Neural cell (in vitro differentiated cells): ENCODE results near the gene ZNF688. TPM values are rescaled to one million over a fixed set of nuclear protein-coding genes. Genes with fewer than 3 reads are reported as not detected.
A peak's percentile ranks its signal among the peaks of the same experiment; 100 is the strongest.

Source experiments
- H2AFZ ChIP-seq: fragments of 200-600, 300-800 bp; sonication (generic), shearing (Covaris generic); 2 replicates; pipeline ENCODE4 v1.6.0; 2014; ENCODE audit warnings: low read depth, mild to moderate bottlenecking, antibody characterized with exemption, low read length, moderate library complexity
- H3F3A ChIP-seq: fragments of 200-600 bp; shearing (Covaris generic); 2 replicates; pipeline ENCODE4 v1.6.1; 2016; ENCODE audit warnings: mild to moderate bottlenecking, moderate library complexity, mixed read lengths, antibody characterized with exemption, low read length; ENCODE audit not compliant: insufficient read depth, poor library complexity, severe bottlenecking
- H3K27ac ChIP-seq: fragments of 200-600, 300-800 bp; sonication (generic), shearing (Covaris generic); 2 replicates; pipeline ENCODE4 v1.5.1; 2014; ENCODE audit warnings: mild to moderate bottlenecking, low read length, moderate library complexity
- H3K27me3 ChIP-seq: fragments of 300-800, 200-600 bp; sonication (generic), shearing (Covaris generic); 2 replicates; pipeline ENCODE4 v1.6.0; 2014; ENCODE audit warnings: mild to moderate bottlenecking, low read depth, low read length, moderate library complexity; ENCODE audit not compliant: insufficient read depth
- H3K36me3 ChIP-seq: fragments of 300-800, 200-600 bp; sonication (generic), shearing (Covaris generic); 2 replicates; pipeline ENCODE4 v1.5.1; 2014; ENCODE audit warnings: mild to moderate bottlenecking, antibody characterized with exemption, low read length, moderate library complexity; ENCODE audit not compliant: insufficient read depth
- H3K4me2 ChIP-seq: fragments of 300-800, 200-600 bp; sonication (generic), shearing (Covaris generic); 2 replicates; pipeline ENCODE4 v1.6.0; 2014; ENCODE audit warnings: mild to moderate bottlenecking, low read length
- H3K4me3 ChIP-seq: fragments of 300-800, 200-600 bp; sonication (generic), shearing (Covaris generic); 2 replicates; pipeline ENCODE4 v1.5.1; 2014; ENCODE audit warnings: mild to moderate bottlenecking, low read length, moderate library complexity
- H3K79me2 ChIP-seq: fragments of 200-600 bp; shearing (Covaris generic); replicated peaks from 2 replicates; pipeline ENCODE4 v1.6.0; 2014; ENCODE audit warnings: mild to moderate bottlenecking, low read length, moderate library complexity; ENCODE audit not compliant: insufficient read depth
- H3K9ac ChIP-seq: fragments of 300-800, 200-600 bp; sonication (generic), shearing (Covaris generic); 2 replicates; pipeline ENCODE4 v1.6.1; 2016; ENCODE audit warnings: mild to moderate bottlenecking, low read length, mixed read lengths
- H3K9me2 ChIP-seq: fragments of 200-600 bp; shearing (Covaris generic); 2 replicates; pipeline ENCODE4 v1.6.1; 2016; ENCODE audit warnings: mild to moderate bottlenecking, low read length, mixed read lengths; ENCODE audit not compliant: insufficient read depth
- H3K9me3 ChIP-seq: fragments of 200-600, 300-800 bp; sonication (generic), shearing (Covaris generic); 2 replicates; pipeline ENCODE4 v1.6.1; 2016; ENCODE audit warnings: mild to moderate bottlenecking, mixed run types, low read length, moderate library complexity, mixed read lengths
- H4K20me1 ChIP-seq: fragments of 200-600 bp; shearing (Covaris generic); 2 replicates; pipeline ENCODE4 v1.6.1; 2016; ENCODE audit warnings: mild to moderate bottlenecking, mixed run types; ENCODE audit not compliant: insufficient read depth
- CTCF ChIP-seq: fragments of 450-650 bp; IDR thresholded peaks from 2 replicates; pipeline ENCODE4 v1.5.1; 2014; ENCODE audit warnings: antibody characterized with exemption, mild to moderate bottlenecking, moderate library complexity; ENCODE audit not compliant: poor library complexity, severe bottlenecking
- EP300 ChIP-seq: fragments of 450-650 bp; conservative IDR thresholded peaks from 2 replicates; pipeline ENCODE4 v1.6.1; 2014; ENCODE audit warnings: antibody characterized with exemption, mild to moderate bottlenecking, moderate library complexity; ENCODE audit not compliant: poor library complexity, severe bottlenecking
- EZH2 ChIP-seq: fragments of 200-600, 300-800 bp; shearing (Covaris generic), sonication (generic); IDR thresholded peaks from 2 replicates; pipeline ENCODE4 v1.6.1; 2014; ENCODE audit warnings: antibody characterized with exemption, low read length, borderline replicate concordance, mild to moderate bottlenecking; ENCODE audit not compliant: insufficient read depth, poor library complexity, severe bottlenecking
- MXI1 ChIP-seq: fragments of 450-650 bp; conservative IDR thresholded peaks from 2 replicates; pipeline ENCODE4 v1.6.1; 2014; ENCODE audit warnings: antibody characterized with exemption, mild to moderate bottlenecking; ENCODE audit not compliant: poor library complexity, severe bottlenecking
- POLR2AphosphoS5 ChIP-seq: IDR thresholded peaks from 2 replicates; pipeline ENCODE4 v1.6.1; 2012
- RAD21 ChIP-seq: fragments of 450-650 bp; conservative IDR thresholded peaks from 2 replicates; pipeline ENCODE4 v1.6.1; 2014; ENCODE audit warnings: antibody characterized with exemption, mild to moderate bottlenecking, moderate library complexity
- REST ChIP-seq: IDR thresholded peaks from 2 replicates; pipeline ENCODE4 v1.6.1; 2012; ENCODE audit warnings: borderline replicate concordance
- SMC3 ChIP-seq: fragments of 450-650 bp; conservative IDR thresholded peaks from 2 replicates; pipeline ENCODE4 v1.6.1; 2014; ENCODE audit warnings: antibody characterized with exemption, mild to moderate bottlenecking, moderate library complexity; ENCODE audit not compliant: poor library complexity
- TAF1 ChIP-seq: IDR thresholded peaks from 2 replicates; pipeline ENCODE4 v1.6.1; 2012; ENCODE audit warnings: low read depth
- polyA plus RNA-seq: library from polyadenylated mRNA; depleted of rRNA; stranded (reverse); fragments of >200 nt; gene quantifications from 2 replicates; pipeline ENCODE4 v1.2.3, GENCODE V29; 2014

The ZNF688 gene
- polyA plus RNA-seq, 1 donor from 2014 or later, result 28.4 TPM

GRCh38 chr16:30619638-30620037 lies 48.1 kb upstream of the ZNF688 start:
- H4K20me1 ChIP-seq, result no peaks in the 10 kb centered on the region
- H3K4me3 ChIP-seq, result no peak overlapping the region
- no peaks in the 10 kb centered on the region for H3K27me3 ChIP-seq
- no peak overlapping the region for H2AFZ ChIP-seq
- H3K9me2 ChIP-seq, result no peaks in the 10 kb centered on the region
- no peak overlapping the region for H3K4me2 ChIP-seq
- no peaks in the 10 kb centered on the region for H3F3A ChIP-seq
- no peaks in the 10 kb centered on the region for H3K79me2 ChIP-seq
- H3K36me3 ChIP-seq, result no peaks in the 10 kb centered on the region
- TF ChIP-seq RAD21, result no peak
- TF ChIP-seq REST, result no peak
- no peak overlapping the region for H3K9ac ChIP-seq
- H3K9me3 ChIP-seq, result no peaks in the 10 kb centered on the region
- no peak overlapping the region for H3K27ac ChIP-seq

GRCh38 chr16:30619202-30619601 lies 47.7 kb upstream of the ZNF688 start:
- Histone ChIP-seq H3F3A (no peaks in the 10 kb centered on the region), H2AFZ (no peak overlapping the region), H3K4me3 (no peak overlapping the region), H3K9me3 (no peaks in the 10 kb centered on the region), H3K4me2 (no peak overlapping the region), H3K27ac (no peak overlapping the region), H3K79me2 (no peaks in the 10 kb centered on the region), H4K20me1 (no peaks in the 10 kb centered on the region), H3K9ac (no peak overlapping the region), H3K9me2 (no peaks in the 10 kb centered on the region), H3K36me3 (no peaks in the 10 kb centered on the region), H3K27me3 (no peaks in the 10 kb centered on the region)
- TF ChIP-seq TAF1 (no peak), MXI1 (no peak), EZH2 (no peak), RAD21 (no peak), SMC3 (no peak)

- Histone ChIP-seq H3F3A (no peaks in the 10 kb centered on the region), H4K20me1 (no peaks in the 10 kb centered on the region), H2AFZ (no peak overlapping the region), H3K4me3 (no peak overlapping the region), H3K9me2 (no peaks in the 10 kb centered on the region), H3K9me3 (no peaks in the 10 kb centered on the region), H3K79me2 (no peaks in the 10 kb centered on the region), H3K36me3 (no peaks in the 10 kb centered on the region), H3K27me3 (no peaks in the 10 kb centered on the region), H3K9ac (no peak overlapping the region), H3K4me2 (no peak overlapping the region), H3K27ac (no peak overlapping the region)
- TF ChIP-seq SMC3, result no peak
- TF ChIP-seq CTCF, result peak; percentile 62
- TF ChIP-seq EZH2, result no peak
- no peak for TF ChIP-seq POLR2AphosphoS5
- peak; percentile 41 for TF ChIP-seq RAD21
- no peak for TF ChIP-seq REST
- no peak for TF ChIP-seq MXI1
- TF ChIP-seq TAF1, result no peak
- no peak for TF ChIP-seq EP300
Observed at GRCh38 chr16:30615358-30616091, 44.0 kb upstream of the ZNF688 start.
